NCI-H1092 treated with DMSO at 0.1 percent for 48 hours (cell line): Measurements from ENCODE around the gene LRRC8E.

ENCODE experiments used
- DNase-seq: peaks from one replicate; lab custom pipeline; 2025; lab: John Stamatoyannopoulos, UW

LRRC8E gene

GRCh38 chr19:7888145-7888825 is at the start of gene LRRC8E:
TSS of gene LRRC8E (plus strand) at chr19:7888510. CDS start at chr19:7895604, 7,094 bp downstream.
- no peak for DNase-seq

GRCh38 chr19:7839476-7839875 is 48.8 kb upstream of the LRRC8E start:
- no peak for DNase-seq

- no peak for DNase-seq
These were observed 47.7 kb upstream of the LRRC8E start for GRCh38 chr19:7840629-7841028.

DNA sequence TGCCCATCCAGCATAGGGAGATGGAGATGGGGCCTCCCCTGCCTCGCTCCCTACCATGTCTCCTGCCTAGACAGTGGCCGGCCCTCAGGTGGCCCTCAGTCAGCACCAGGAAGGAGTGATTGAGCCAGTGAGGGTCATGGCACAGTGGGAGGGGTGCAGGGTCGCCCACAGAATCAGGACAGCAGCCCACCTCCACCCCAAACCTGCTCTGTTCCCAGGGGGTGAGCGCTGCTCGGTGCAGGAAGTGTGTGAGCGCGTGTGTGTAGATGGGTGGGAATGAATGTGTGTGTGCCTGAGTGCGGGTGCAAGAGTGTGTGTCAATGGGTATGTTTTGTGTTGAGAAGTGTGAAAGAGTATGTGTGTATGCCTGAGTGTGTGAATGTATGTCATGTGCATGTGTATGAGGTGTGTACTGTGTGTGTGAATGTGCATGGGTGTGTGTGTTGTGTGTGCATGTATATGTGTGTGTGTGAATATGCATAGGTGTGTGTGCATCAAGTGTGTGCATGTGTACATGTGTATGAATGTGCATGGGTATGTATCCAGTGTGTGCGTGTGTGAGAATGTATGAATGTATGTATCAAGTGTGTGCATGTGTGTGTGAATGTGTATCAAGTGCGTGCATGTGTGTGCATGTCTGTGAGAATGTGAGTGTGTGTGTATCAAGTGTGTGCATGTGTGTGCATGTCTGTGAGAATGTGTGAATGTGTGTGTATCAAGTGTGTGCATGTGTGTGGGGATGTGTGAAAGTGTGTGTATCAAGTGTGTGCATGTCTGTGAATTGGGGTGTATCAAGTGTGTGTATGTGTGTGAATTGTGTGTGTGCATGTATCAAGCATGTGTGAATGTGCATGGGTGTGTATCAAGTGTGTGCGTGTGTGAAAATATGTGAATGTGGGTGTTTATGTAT is 46.3 kb upstream of the LRRC8E start:
- no peak for DNase-seq

GRCh38 chr19:7842661-7843294 is 45.5 kb upstream of the LRRC8E start:
- no peak for DNase-seq

DNA sequence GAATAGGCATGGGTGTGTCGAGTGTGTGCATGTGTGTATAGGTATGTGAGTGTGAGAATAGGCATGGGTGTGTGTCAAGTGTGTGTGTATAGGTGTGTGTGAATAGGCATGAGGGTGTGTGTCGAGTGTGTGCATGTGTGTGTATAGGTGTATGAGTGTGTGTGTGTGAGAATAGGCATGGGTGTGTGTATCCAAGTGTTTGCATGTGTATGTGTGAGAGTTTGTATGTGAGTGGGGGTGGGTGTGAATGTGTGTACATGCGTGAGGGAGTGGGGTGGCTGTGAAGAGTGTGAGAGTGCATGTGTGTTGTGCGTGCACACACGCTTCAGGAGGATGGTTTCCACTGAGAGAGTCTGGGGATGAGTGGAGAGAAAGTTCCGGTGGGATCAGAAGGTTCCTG is 44.8 kb upstream of the LRRC8E start:
- DNase-seq, result no peak

DNA sequence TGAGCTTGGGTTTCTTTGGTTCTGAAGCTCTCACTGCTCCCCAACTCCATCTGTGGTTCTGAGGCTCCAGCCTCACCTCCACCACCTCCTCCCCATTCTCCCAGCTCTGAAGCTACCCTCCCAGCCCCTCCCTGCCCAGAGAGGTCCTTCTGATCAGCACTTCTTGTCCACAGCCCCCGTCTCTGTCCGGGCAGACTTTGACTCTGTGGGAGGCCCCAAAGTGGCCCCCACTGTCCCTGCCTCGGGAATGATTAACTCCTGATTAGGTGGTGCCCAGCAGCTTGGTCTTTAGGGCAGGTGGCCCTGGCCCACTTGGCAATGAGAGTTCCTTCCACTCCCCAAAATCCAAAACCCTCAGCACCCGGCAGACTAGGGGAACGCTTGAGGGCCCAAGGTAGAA is 43.9 kb upstream of the LRRC8E start:
- no peak for DNase-seq

GRCh38 chr19:7844951-7845350 is 43.4 kb upstream of the LRRC8E start:
- DNase-seq, result no peak

DNA sequence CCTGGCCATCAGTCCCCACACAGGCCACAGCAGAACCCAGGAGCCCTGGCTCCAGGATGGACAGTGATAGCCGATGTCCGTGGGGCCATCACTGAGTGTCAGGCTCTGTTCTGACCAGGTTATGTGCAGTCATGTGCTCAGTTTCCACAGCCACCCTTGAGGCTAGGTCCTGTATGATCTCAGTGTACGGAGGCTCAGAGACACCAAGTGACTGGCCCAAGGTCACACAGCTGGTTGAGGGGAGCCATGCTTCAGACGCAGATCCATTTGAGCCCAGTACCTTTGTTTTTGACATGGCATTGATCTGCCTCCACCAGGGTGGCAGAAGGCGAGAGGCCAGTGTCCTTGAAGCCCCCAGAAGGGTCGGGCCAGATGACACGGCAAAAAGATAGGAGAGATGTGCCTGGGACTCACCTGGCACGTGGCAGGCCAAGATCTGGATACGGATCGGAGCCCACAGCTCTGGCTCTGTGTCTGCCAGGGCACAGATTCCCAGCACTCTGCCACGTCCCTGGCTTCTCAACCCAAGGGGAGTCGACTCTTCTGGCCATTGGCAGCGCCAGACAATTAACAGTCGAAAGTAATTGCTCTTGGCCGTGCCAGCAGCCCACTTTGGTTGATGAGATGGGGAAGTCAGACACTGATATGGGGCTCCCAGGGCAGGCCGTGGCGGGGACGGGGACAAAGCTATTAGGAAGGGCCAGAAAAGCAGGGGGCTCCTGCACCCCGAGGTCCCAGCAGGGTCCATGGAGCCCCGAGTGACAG is 42.7 kb upstream of the LRRC8E start:
- DNase-seq, result no peak

DNA sequence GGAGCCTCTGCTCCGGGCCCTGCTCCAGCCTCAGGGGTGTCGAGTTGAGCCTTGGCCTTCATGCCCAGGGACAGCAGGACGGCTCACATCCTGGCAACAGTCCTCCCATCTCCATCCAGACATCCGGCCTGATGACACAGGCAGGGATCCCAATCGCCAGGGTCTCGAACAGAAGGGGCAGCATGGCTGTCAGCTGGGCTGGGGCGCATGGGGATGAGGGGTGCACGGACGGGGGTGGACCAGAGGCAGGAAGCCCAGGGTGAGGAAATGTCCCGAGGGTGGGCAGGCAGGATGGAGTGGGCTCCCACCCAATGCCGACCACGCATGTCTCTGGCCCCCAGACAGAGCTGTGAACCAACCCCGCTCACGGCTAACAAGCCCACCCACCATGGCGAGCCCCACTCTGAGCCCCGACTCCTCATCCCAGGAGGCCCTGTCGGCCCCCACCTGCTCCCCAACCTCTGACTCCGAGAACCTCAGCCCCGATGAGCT is 42.1 kb upstream of the LRRC8E start:
- DNase-seq, result no peak

DNA sequence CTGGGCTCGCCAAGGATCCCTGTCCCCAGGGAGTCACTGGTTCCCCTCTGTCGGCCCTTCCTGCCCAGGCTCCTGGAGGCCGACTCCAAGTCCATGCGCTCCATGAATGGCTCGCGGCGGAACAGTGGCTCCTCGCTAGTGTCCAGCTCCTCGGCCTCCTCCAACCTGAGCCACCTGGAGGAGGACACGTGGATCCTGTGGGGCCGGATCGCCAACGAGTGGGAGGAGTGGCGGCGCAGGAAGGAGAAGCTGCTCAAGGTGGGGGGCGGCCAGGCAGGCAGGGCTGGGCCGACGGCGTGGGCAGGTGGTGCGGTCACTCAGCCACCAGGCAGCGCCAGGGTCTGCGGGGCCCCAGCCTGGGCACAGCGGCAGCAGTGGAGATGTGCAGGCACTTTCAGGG is 40.6 kb upstream of the LRRC8E start:
- DNase-seq, result no peak

- no peak for DNase-seq
These were observed 39.4 kb upstream of the LRRC8E start for GRCh38 chr19:7848779-7849457.

DNA sequence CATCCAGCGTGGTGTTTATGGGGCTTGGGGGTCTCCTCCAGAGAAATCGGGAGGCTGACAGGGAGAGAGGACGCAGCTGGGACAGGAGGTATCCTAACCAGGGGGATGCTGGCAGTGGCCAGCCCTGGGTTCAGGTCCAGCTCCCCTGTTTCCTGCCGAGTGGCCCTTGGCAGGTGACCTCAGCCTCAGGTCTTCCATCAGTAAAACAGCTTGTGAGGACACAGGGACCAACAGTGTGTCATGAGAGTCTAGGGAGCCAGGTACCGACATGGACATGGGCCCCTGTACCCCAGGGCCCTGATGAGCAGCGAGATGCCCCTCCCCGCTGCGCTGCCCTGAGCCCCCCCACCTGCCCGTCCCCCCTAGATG is 38.7 kb upstream of the LRRC8E start:
- DNase-seq, result no peak

GRCh38 chr19:7850000-7850813 is 38.1 kb upstream of the LRRC8E start:
- no peak for DNase-seq

DNA sequence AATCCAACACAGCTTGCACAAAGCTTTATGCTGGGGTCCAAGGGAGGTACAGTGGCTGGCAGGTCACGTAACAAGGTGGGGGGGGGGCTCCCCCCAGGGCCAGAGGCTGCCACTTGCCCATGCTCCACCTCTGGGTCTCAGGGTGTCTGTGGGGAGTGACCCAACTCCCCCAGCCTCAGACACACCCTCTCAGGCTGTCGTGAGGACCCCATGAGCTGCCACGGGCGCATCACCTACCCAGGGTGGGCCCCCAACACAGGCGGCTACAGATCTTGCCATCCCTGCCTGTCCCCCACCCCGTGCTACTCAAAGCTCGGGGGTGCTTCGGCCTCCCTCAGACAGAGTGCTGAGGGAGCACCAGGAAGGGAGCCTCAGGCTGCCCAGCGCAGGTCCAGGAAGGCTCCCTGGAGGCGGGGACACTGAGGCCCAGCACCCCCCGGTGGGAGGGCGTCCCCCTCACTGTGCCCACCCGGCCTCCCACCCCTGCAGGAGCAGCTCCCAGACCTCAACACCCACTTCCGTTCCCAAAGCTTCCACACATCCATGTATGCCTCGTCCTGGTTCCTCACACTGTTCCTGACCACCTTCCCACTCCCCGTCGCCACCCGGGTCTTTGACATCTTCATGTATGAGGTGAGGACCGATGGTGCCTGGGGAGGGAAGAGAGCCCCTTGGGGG is 37.2 kb upstream of the LRRC8E start:
- no peak for DNase-seq

DNA sequence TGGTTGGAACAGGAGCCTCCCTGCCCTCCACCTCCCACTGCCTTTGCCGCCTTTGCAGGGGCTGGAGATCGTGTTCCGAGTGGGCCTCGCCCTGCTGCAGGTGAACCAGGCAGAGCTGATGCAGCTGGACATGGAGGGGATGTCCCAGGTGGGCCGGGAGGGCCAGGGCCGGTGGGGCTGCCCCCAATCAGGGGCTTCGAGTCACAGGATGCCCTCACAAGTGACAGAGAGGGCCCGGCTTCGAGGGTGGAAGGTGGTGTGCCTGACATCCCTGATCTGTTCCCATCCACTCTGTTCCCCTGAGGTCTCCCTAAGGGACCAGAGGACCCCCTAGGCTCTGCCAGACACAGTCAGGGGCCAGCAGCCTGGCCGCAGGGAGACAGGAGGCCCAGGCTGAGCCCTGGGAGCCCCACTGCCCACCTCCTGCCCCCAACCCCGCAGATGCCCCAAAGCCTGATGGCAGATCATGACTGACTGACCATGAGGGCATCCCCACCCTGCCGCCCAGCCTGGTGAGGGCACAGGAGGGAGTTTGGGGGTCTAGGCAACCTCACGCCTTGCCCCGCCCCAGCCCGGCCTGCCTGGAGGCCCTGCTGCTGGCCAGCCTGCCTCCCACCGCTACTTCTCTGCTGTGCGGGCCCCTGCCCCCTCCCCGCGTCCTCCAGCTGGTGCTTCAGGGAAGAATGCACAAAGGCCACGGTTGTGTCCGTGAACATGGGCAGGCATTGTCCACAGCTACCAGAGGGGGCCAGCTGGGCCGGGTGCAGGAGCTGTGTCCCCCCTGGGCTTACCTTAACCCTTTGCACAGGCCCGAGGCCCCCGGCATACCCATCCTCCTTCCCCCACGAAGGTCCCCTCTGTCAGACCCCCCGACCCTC is 36.4 kb upstream of the LRRC8E start:
- no peak for DNase-seq

DNA sequence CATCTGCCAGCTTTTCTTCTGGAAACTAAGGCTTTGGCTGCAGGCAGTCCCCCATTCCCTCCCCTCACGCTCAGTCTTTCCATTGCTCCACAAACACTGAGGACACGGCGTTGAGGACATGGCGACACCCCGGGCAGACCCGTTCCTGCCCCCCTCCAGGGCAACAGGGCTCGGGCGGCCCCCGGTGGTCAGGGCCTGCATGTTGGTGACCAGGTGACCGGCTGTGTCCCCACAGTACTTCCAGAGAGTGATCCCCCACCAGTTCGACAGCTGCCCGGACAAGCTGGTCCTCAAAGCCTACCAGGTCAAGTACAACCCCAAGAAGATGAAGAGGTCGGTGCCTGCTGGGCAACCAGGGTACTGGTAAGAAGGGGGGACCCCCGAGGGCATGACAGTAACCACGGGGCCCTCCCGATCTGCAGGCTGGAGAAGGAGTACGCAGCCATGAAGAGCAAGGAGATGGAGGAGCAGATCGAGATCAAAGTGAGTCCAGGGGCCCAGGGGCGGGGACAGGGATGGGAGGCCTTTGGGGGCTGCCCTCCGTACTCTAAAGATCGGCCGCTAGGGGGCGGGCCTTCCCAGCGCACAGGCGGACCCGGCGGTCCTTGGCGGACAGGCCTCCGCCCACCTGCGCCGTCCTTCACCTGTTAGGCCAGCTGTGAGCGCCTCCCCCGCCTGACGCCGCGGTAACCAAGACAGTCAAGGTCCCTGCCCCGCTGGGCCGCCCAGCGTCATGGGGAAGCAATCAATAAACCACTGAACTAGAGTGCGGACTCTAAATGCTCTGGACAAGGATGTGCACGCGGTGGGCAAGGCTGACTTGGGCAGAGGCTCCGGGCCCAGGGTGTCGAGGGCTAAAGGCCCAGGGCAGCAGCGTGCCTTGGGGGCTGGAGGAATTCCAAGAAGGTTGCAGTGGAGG is 35.2 kb upstream of the LRRC8E start:
- DNase-seq, result peak; percentile 78

DNA sequence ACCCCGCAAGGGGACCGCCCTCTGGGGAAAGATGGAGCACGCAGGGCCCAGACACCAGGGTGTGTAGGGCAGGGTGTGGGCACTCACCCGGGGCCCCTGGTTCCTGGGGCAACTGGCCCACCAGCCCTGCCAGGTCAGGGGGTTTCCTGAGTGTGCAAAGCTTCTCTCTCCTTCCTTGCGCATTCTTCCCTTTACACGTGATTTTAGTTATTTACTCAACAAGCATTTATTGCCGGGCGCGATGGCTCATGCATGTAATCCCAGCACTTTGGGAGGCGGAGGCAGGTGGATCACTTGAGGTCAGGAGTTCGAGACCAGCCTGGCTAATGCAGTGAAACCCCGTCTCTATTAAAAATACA is 34.6 kb upstream of the LRRC8E start:
- no peak for DNase-seq
